GM19328 (cell line): ENCODE results near the gene LINGO4.

Source experiments
- ATAC-seq: cut with Tn5 transposase; IDR thresholded peaks from one replicate; pipeline ENCODE4 v1.9.1; 2021; ENCODE audit warnings: mild to moderate bottlenecking, moderate library complexity; ENCODE audit not compliant: unreplicated experiment

The LINGO4 gene

GRCh38 chr1:151805066-151805820 is at the start of gene LINGO4:
TSS of gene LINGO4 (minus strand) at chr1:151805419. CDS start at chr1:151802704, 2,715 bp downstream.
- ATAC-seq: no peak

- no peak for ATAC-seq
Measured at GRCh38 chr1:151854658-151855057, 49.4 kb upstream of the LINGO4 start.

- ATAC-seq: no peak
Measured at GRCh38 chr1:151853411-151853943, 48.3 kb upstream of the LINGO4 start, which contains the start of gene THEM5. TSS of gene THEM5 (minus strand) at chr1:151853712. CDS start at chr1:151853565, 147 bp downstream.

GRCh38 chr1:151852733-151853132 is 47.5 kb upstream of the LINGO4 start:
- no peak for ATAC-seq

GRCh38 chr1:151851886-151852285 is 46.7 kb upstream of the LINGO4 start:
- no peak for ATAC-seq

- no peak for ATAC-seq
Measured at GRCh38 chr1:151849871-151850270, 44.7 kb upstream of the LINGO4 start.

GRCh38 chr1:151849126-151849525 is 43.9 kb upstream of the LINGO4 start:
- ATAC-seq: no peak

GRCh38 chr1:151847867-151848596 is 42.8 kb upstream of the LINGO4 start:
- ATAC-seq: no peak

GRCh38 chr1:151846686-151847237 is 41.5 kb upstream of the LINGO4 start:
- no peak for ATAC-seq

GRCh38 chr1:151846062-151846568 is 40.9 kb upstream of the LINGO4 start:
- ATAC-seq: no peak

GRCh38 chr1:151843398-151843797 is 38.2 kb upstream of the LINGO4 start:
- ATAC-seq: no peak

- ATAC-seq: no peak
Measured at GRCh38 chr1:151841141-151841540, 35.9 kb upstream of the LINGO4 start.

GRCh38 chr1:151840421-151840820 is 35.2 kb upstream of the LINGO4 start:
- ATAC-seq: no peak

- no peak for ATAC-seq
Measured at GRCh38 chr1:151839457-151840403, 34.5 kb upstream of the LINGO4 start, which contains the start of gene C2CD4D. TSS of gene C2CD4D (minus strand) at chr1:151839820. CDS start at chr1:151838989, 831 bp downstream.

- no peak for ATAC-seq
Measured at GRCh38 chr1:151839082-151839412, 33.8 kb upstream of the LINGO4 start.

- no peak for ATAC-seq
Measured at GRCh38 chr1:151838222-151839081, 33.2 kb upstream of the LINGO4 start.

GRCh38 chr1:151837884-151838221 is 32.6 kb upstream of the LINGO4 start:
- no peak for ATAC-seq

- no peak for ATAC-seq
Measured at GRCh38 chr1:151837197-151837596, 32.0 kb upstream of the LINGO4 start.

- no peak for ATAC-seq
Measured at GRCh38 chr1:151835596-151835995, 30.4 kb upstream of the LINGO4 start.
